ENCODE data around the gene INPP5A. TPM values are rescaled to one million over a fixed set of nuclear protein-coding genes. Genes with fewer than 3 reads are reported as not detected.

Gene INPP5A
- total and polyA plus RNA-seq, 11 donors, result 38.6 to 179 (median 102) TPM

GRCh38 chr10:132602614-132603013, 65.0 kb downstream of the INPP5A start:
- Histone ChIP-seq H3K27ac (no peak overlapping the region), H3K4me1 (peaks cover 5 to 58% (median 30%) of the 10 kb centered on the region in 12 donors), H3K4me3 (no peak overlapping the region), H3K36me3 (no peaks in the 10 kb centered on the region), H3K27me3 (no peaks in the 10 kb centered on the region), H3K9me3 (peaks cover 0 to 20% (median 5%) of the 10 kb centered on the region in 12 donors)
- no peak for ATAC-seq
- DNase-seq, result no peak
- intact Hi-C loops (cut with DNase I), result no loop called here
- TF ChIP-seq POLR2A (IDR thresholded peaks at IDR 0.05) (no peak), CTCF (IDR thresholded peaks at IDR 0.05) (no peak)
- WGBS, 4 donors, result 91 to 94% (median 93%) methylated on average over 6 of the region's 6 CpGs

- no peaks in the 10 kb centered on the region for H3K36me3 ChIP-seq
- WGBS, 4 donors, result 96 to 98% (median 97%) methylated on average over 30 of the region's 30 CpGs
- intact Hi-C loops (cut with DNase I), result no loop called here
- DNase-seq, result no peak
- TF ChIP-seq CTCF (IDR thresholded peaks at IDR 0.05), result no peak
- ATAC-seq, result no peak
- H3K27me3 ChIP-seq, result no peaks in the 10 kb centered on the region
- H3K9me3 ChIP-seq, result peaks cover 0 to 20% (median 5%) of the 10 kb centered on the region in 12 donors
- no peak overlapping the region for H3K4me3 ChIP-seq
- H3K4me1 ChIP-seq, result peaks cover 5 to 55% (median 28%) of the 10 kb centered on the region in 12 donors
- H3K27ac ChIP-seq, result no peak overlapping the region
These were observed 66.4 kb downstream of the INPP5A start for GRCh38 chr10:132603851-132604533.

- Histone ChIP-seq H3K27me3 (no peaks in the 10 kb centered on the region), H3K4me3 (no peak overlapping the region), H3K36me3 (no peaks in the 10 kb centered on the region), H3K27ac (no peak overlapping the region), H3K4me1 (peaks cover 5 to 55% (median 28%) of the 10 kb centered on the region in 12 donors), H3K9me3 (peaks cover 0 to 19% (median 5%) of the 10 kb centered on the region in 12 donors)
- DNase-seq (no peak), ATAC-seq (no peak)
- TF ChIP-seq POLR2A (IDR thresholded peaks at IDR 0.05), result no peak
- no peak for TF ChIP-seq CTCF (IDR thresholded peaks at IDR 0.05)
- 96 to 98% (median 97%) methylated on average over 3 of the region's 3 CpGs for WGBS, 4 donors
- intact Hi-C loops (cut with DNase I), result no loop called here
These were observed 67.1 kb downstream of the INPP5A start for GRCh38 chr10:132604686-132605085.

GRCh38 chr10:132605390-132605789, 67.8 kb downstream of the INPP5A start:
- TF ChIP-seq POLR2A (IDR thresholded peaks at IDR 0.05) (no peak), CTCF (IDR thresholded peaks at IDR 0.05) (no peak)
- intact Hi-C loops (cut with DNase I), result no loop called here
- DNase-seq, result no peak
- 80 to 91% (median 88%) methylated on average over 8 of the region's 8 CpGs for WGBS, 4 donors
- Histone ChIP-seq H3K36me3 (no peaks in the 10 kb centered on the region), H3K27me3 (no peaks in the 10 kb centered on the region), H3K4me3 (no peak overlapping the region), H3K9me3 (peaks cover 0 to 12% (median 3%) of the 10 kb centered on the region in 12 donors), H3K4me1 (peaks cover 5 to 60% (median 28%) of the 10 kb centered on the region in 12 donors), H3K27ac (no peak overlapping the region)
- no peak for ATAC-seq
